CD4-positive, alpha-beta T cell (primary cell): Measurements from ENCODE around the gene EIF4B. TPM values are rescaled to one million over a fixed set of nuclear protein-coding genes. Genes with fewer than 3 reads are reported as not detected.
A peak's percentile ranks its signal among the peaks of the same experiment; 100 is the strongest.

ENCODE experiments used
- ATAC-seq: fragments of 200-7000 bp; cut with Tn5 transposase; one replicate; pipeline ENCODE4 v1.10.0; 2022; ENCODE audit warnings: mild to moderate bottlenecking; ENCODE audit not compliant: poor library complexity
- CTCF ChIA-PET: fragments of 350-600 bp; sonication (Branson Sonifier 250); formaldehyde crosslinking; loops from one replicate; lab custom pipeline; 2021; ENCODE audit warnings: antibody characterized with exemption, inconsistent platforms; lab: Charles Lee
- POLR2A ChIA-PET: fragments of 350-600 bp; sonication (Branson Sonifier 250); formaldehyde crosslinking; loops from one replicate; lab custom pipeline; 2021; ENCODE audit warnings: antibody characterized with exemption, inconsistent platforms; lab: Charles Lee
- DNase-seq, 14 experiments: peaks; one replicate each; pipeline ENCODE4 v3.0.0-alpha.2; 2013 to 2020; ENCODE audit warnings: mixed read lengths in 2 of 14
- H3K27ac ChIP-seq, 2 donors: one replicate each; pipeline versions ENCODE4 v1.5.1 to v1.7.0; 2013; ENCODE audit warnings: low read length in 2 of 2, low read depth in 1 of 2, mild to moderate bottlenecking in 1 of 2
- H3K27me3 ChIP-seq, 2 experiments: 1 replicate in 1 of 2; 2 replicates in 1 of 2; pipeline versions ENCODE4 v1.6.1 to v1.7.0; 2013; ENCODE audit warnings: low read length in 2 of 2, control low read depth in 1 of 2, mild to moderate bottlenecking in 1 of 2, moderate library complexity in 1 of 2; ENCODE audit not compliant: insufficient read depth in 2 of 2, control insufficient read depth in 1 of 2
- H3K36me3 ChIP-seq: one replicate; pipeline ENCODE4 v1.6.1; 2013; ENCODE audit warnings: low read length, control low read depth; ENCODE audit not compliant: insufficient read depth
- H3K4me1 ChIP-seq: one replicate; pipeline ENCODE4 v1.6.1; 2013; ENCODE audit warnings: low read length, control low read depth; ENCODE audit not compliant: insufficient read depth
- H3K4me3 ChIP-seq: one replicate; pipeline ENCODE4 v1.5.1; 2013; ENCODE audit warnings: mild to moderate bottlenecking, low read length, moderate library complexity
- H3K9me3 ChIP-seq, 2 experiments: 1 replicate in 1 of 2; 2 replicates in 1 of 2; pipeline versions ENCODE4 v1.6.1 to v1.7.0; 2013; ENCODE audit warnings: low read length in 2 of 2, mild to moderate bottlenecking in 2 of 2, control low read depth in 1 of 2, moderate library complexity in 1 of 2; ENCODE audit not compliant: control insufficient read depth in 1 of 2, insufficient read depth in 1 of 2
- H3K27ac Mint-ChIP-seq: one replicate; pipeline ENCODE4 v1.8.0; 2020; ENCODE audit warnings: mixed read lengths
- H3K27me3 Mint-ChIP-seq: one replicate; pipeline ENCODE4 v1.8.0; 2021; ENCODE audit warnings: mixed read lengths
- H3K36me3 Mint-ChIP-seq: one replicate; pipeline ENCODE4 v1.8.0; 2021; ENCODE audit warnings: low read depth, mixed read lengths
- H3K4me1 Mint-ChIP-seq: one replicate; pipeline ENCODE4 v1.8.0; 2021; ENCODE audit warnings: low read depth, mixed read lengths
- H3K4me3 Mint-ChIP-seq: one replicate; pipeline ENCODE4 v1.8.0; 2020; ENCODE audit warnings: mild to moderate bottlenecking, mixed read lengths
- H3K9me3 Mint-ChIP-seq: one replicate; pipeline ENCODE4 v1.8.0; 2020; ENCODE audit warnings: mixed read lengths
- CTCF ChIP-seq: fragments of 200-600 bp; IDR thresholded peaks from one replicate; pipeline ENCODE4 v1.8.0; 2022; ENCODE audit warnings: antibody characterized with exemption, mild to moderate bottlenecking
- intact Hi-C, 2 experiments: fragments of 100-400 bp; cut with DNase I in 1 of 2; cut with micrococcal nuclease in 1 of 2; formaldehyde crosslinking; loops; one replicate each; pipeline versions ENCODE4 v1.15.1 to v1.9.0; 2023 to 2025; cut with DNase I, micrococcal nuclease
- total RNA-seq, 174 experiments: library from RNA in 2 of 174; stranded (reverse) in 2 of 174; gene quantifications; one replicate each; pipeline ENCODE4 v1.2.3 and lab custom pipeline; 2021 to 2026

Gene EIF4B
- total RNA-seq, 2 experiments from 2014 or later, result 794 to 806 TPM

- H3K27ac Mint-ChIP-seq, result no peak overlapping the region
- CTCF ChIA-PET, result interaction anchor here (6.7 kb wide), 1 partner anchor 38 kb away, joined by 114 read pairs; the partner anchor contains the start of genes IGFBP6 and SOAT2
Measured at GRCh38 chr12:53062977-53063707, 56.9 kb downstream of the EIF4B start.

GRCh38 chr12:53063708-53064612, 57.7 kb downstream of the EIF4B start:
- H3K4me3 Mint-ChIP-seq, result no peak overlapping the region
- no peaks in the 10 kb centered on the region for H3K27me3 Mint-ChIP-seq
- H3K9me3 ChIP-seq, result no peaks in the 10 kb centered on the region
- ChIA-PET POLR2A (interaction anchor here (1.0 to 3.2 kb wide), 2 partner anchors 13 to 16 kb away, joined by 3 to 18 read pairs; partner anchors contain the start of gene SPRYD3), CTCF (interaction anchor here (6.7 kb wide), 1 partner anchor 37 kb away, joined by 114 read pairs; the partner anchor contains the start of genes IGFBP6 and SOAT2)
- H3K4me1 ChIP-seq, result peaks cover 12% of the 10 kb centered on the region
- H3K9me3 Mint-ChIP-seq, result no peaks in the 10 kb centered on the region
- H3K27me3 ChIP-seq, result no peaks in the 10 kb centered on the region
- no peak for TF ChIP-seq CTCF
- no peak overlapping the region for H3K4me3 ChIP-seq
- H3K36me3 ChIP-seq, result peaks cover 48% of the 10 kb centered on the region
- intact Hi-C loops, result loop anchor here in 1 of 2 experiments (10.0 kb wide), 1 partner anchor 131 kb away; no protein-coding TSS in a partner anchor
- H3K27ac Mint-ChIP-seq, result no peak overlapping the region
- no peak for ATAC-seq
- no peak overlapping the region for H3K27ac ChIP-seq
- peaks cover 7% of the 10 kb centered on the region for H3K4me1 Mint-ChIP-seq
- peaks cover 55% of the 10 kb centered on the region for H3K36me3 Mint-ChIP-seq
- DNase-seq, result peak in 2 of 14 experiments; percentile 0 to 11

More at GRCh38 chr12:53062977-53063707, 56.9 kb downstream of the EIF4B start:
- H3K27me3 ChIP-seq, result no peaks in the 10 kb centered on the region
- TF ChIP-seq CTCF, result no peak
- peaks cover 7% of the 10 kb centered on the region for H3K4me1 Mint-ChIP-seq
- H3K4me3 Mint-ChIP-seq, result no peak overlapping the region
- POLR2A ChIA-PET, result interaction anchor here (1.0 kb wide), 1 partner anchor 12 kb away, joined by 3 read pairs; no protein-coding TSS in a partner anchor
- H3K4me1 ChIP-seq, result peaks cover 12% of the 10 kb centered on the region
- H3K36me3 Mint-ChIP-seq, result peaks cover 47% of the 10 kb centered on the region
- intact Hi-C loops, result loop anchor here in 1 of 2 experiments (10.0 kb wide), 1 partner anchor 132 kb away; no protein-coding TSS in a partner anchor
- H3K27me3 Mint-ChIP-seq, result no peaks in the 10 kb centered on the region
- no peak overlapping the region for H3K4me3 ChIP-seq
- ATAC-seq (no peak), DNase-seq (peak in 1 of 14 experiments; percentile 12)
- no peaks in the 10 kb centered on the region for H3K9me3 ChIP-seq
- H3K27ac ChIP-seq, result no peak overlapping the region
- no peaks in the 10 kb centered on the region for H3K9me3 Mint-ChIP-seq
- H3K36me3 ChIP-seq, result peaks cover 42% of the 10 kb centered on the region
